GM04504 (cell line): ENCODE measurements around the gene ACVR2A.

ENCODE experiments used
- DNase-seq: peaks from one replicate; pipeline ENCODE4 v3.0.0-alpha.2; 2012; ENCODE audit warnings: low read depth

The ACVR2A gene

GRCh38 chr2:147844697-147845410 lies at the start of gene ACVR2A:
Gene ACVR2A, plus strand, starts transcription at chr2:147845029. Its CDS starts 124 bp downstream, at chr2:147845153.
- no peak for DNase-seq

GRCh38 chr2:147800316-147800715 lies 44.5 kb upstream of the ACVR2A start:
- no peak for DNase-seq

GRCh38 chr2:147806846-147807245 lies 38.0 kb upstream of the ACVR2A start:
- DNase-seq: no peak

GRCh38 chr2:147808520-147808919 lies 36.3 kb upstream of the ACVR2A start:
- no peak for DNase-seq

- DNase-seq: no peak
These were observed 33.7 kb upstream of the ACVR2A start for GRCh38 chr2:147810883-147811765.

- no peak for DNase-seq
These were observed 26.1 kb upstream of the ACVR2A start for GRCh38 chr2:147818741-147819140.

- no peak for DNase-seq
These were observed 20.2 kb upstream of the ACVR2A start for GRCh38 chr2:147824620-147825019.

- no peak for DNase-seq
These were observed 18.3 kb upstream of the ACVR2A start for GRCh38 chr2:147826278-147827087.

GRCh38 chr2:147827088-147827375 lies 17.8 kb upstream of the ACVR2A start:
- no peak for DNase-seq

- DNase-seq: peak; percentile 54
These were observed 15.7 kb upstream of the ACVR2A start for GRCh38 chr2:147829106-147829505.

- DNase-seq: no peak
These were observed 8.7 kb upstream of the ACVR2A start for GRCh38 chr2:147836099-147836498.

- no peak for DNase-seq
These were observed 1.4 kb upstream of the ACVR2A start for GRCh38 chr2:147843391-147843863.

GRCh38 chr2:147843864-147844696 lies 749 bp upstream of the ACVR2A start:
- peak; percentile 77 for DNase-seq

GRCh38 chr2:147845411-147845971 lies 662 bp downstream of the ACVR2A start:
- no peak for DNase-seq

GRCh38 chr2:147846412-147847081 lies 1.7 kb downstream of the ACVR2A start:
- DNase-seq: no peak

- DNase-seq: no peak
These were observed 3.0 kb downstream of the ACVR2A start for GRCh38 chr2:147847746-147848391.

GRCh38 chr2:147850838-147851237 lies 6.0 kb downstream of the ACVR2A start:
- DNase-seq: no peak

- DNase-seq: no peak
These were observed 6.6 kb downstream of the ACVR2A start for GRCh38 chr2:147851244-147851930.

GRCh38 chr2:147854557-147855134 lies 9.8 kb downstream of the ACVR2A start:
- no peak for DNase-seq
